ENCODE data around the gene KRTAP5-9. TPM values are rescaled to one million over a fixed set of nuclear protein-coding genes. Genes with fewer than 3 reads are reported as not detected.

KRTAP5-9 gene
- total and polyA plus RNA-seq, 2 of the 8 experiments (the other 6 are each of a cell fraction or from before 2014, with no cell fraction given) = 0.11 TPM; not detected in 1

DNA sequence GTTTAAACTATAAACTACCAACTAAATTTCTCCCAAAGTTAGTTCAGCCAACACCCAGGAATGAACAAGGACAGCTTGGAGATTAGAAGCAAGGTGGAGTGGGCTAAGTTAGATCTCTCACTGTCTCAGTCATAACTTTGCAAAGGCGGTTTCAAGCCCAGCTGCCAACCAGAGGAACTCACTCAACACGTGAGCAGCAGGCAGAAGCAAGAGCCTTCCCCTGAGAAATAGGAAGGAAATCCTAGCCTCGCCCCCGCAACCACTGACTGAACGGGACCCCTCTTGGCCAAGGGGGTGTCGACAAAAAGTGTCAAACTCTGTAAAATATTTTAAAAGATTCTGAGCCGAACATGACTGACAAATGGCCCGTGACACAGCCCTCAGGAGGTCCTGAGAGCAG, 4.4 kb upstream of the KRTAP5-9 start:
- Histone ChIP-seq H2AK5ac (ENCODE audit: low read depth, low read length) (no peak overlapping the region), H3K23me2 (ENCODE audit: low read depth, low read length) (no peaks in the 10 kb centered on the region), H2BK20ac (ENCODE audit: low read length) (no peak overlapping the region), H3K23ac (ENCODE audit: insufficient read length) (no peak overlapping the region), H3K27me3 (replicated peaks in 1 of 4; ENCODE audit: control insufficient read depth in 3 of 4, extremely low read depth in 1 of 4, insufficient read depth in 3 of 4, low read length in 3 of 4) (no peaks in the 10 kb centered on the region), H2BK12ac (ENCODE audit: low read depth, low read length) (no peak overlapping the region), H3K36me3 (ENCODE audit: control insufficient read depth in 2 of 4, insufficient read depth in 4 of 4, low read length in 3 of 4) (no peaks in the 10 kb centered on the region), H3K4ac (replicated peaks; ENCODE audit: insufficient read length, low read depth, low read length) (no peak overlapping the region), H4K91ac (replicated peaks; ENCODE audit: insufficient read length, low read length) (no peak overlapping the region), H3K79me1 (ENCODE audit: low read depth, low read length) (no peaks in the 10 kb centered on the region), H2BK120ac (replicated peaks; ENCODE audit: low read depth, low read length) (no peak overlapping the region), H3K4me2 (ENCODE audit: insufficient read depth in 1 of 2, low read depth in 2 of 2, low read length in 2 of 2) (no peak overlapping the region), H4K8ac (ENCODE audit: extremely low read depth, insufficient read depth, low read length) (no peak overlapping the region), H3K14ac (ENCODE audit: insufficient read length) (no peak overlapping the region), H3K79me2 (ENCODE audit: control insufficient read depth in 1 of 2, insufficient read depth in 2 of 2, low read length in 2 of 2) (no peaks in the 10 kb centered on the region), H4K20me1 (replicated peaks in 1 of 2; ENCODE audit: control insufficient read depth in 1 of 2, insufficient read depth in 2 of 2, low read length in 2 of 2) (no peaks in the 10 kb centered on the region), H3K56ac (replicated peaks; ENCODE audit: insufficient read length, low read depth, low read length) (no peak overlapping the region), H3K18ac (ENCODE audit: extremely low read depth, low read length) (no peak overlapping the region), H2BK15ac (ENCODE audit: low read length) (no peak overlapping the region), H2AFZ (ENCODE audit: low read length) (no peak overlapping the region; the same call in 1 of the 2 replicates), H2BK5ac (ENCODE audit: low read depth, low read length) (no peak overlapping the region), H3K9ac (replicated peaks in 1 of 4; ENCODE audit: extremely low read depth in 1 of 4, low read depth in 3 of 4, low read length in 3 of 4) (no peak overlapping the region), H3K4me3 (ENCODE audit: extremely low read depth in 1 of 4, insufficient read depth in 2 of 4, low read depth in 3 of 4, low read length in 4 of 4) (no peak overlapping the region), H3K9me3 (ENCODE audit: insufficient read depth in 2 of 2, low read depth in 1 of 2, low read length in 1 of 2) (no peaks in the 10 kb centered on the region; a peak in 1 of 4 replicates), H3K27ac (ENCODE audit: low read depth, low read length) (no peak overlapping the region), H3K4me1 (replicated peaks in 1 of 4; ENCODE audit: control insufficient read depth in 3 of 4, insufficient read depth in 4 of 4, low read length in 3 of 4) (no peaks in the 10 kb centered on the region; a peak in 1 of 7 replicates), H4K5ac (ENCODE audit: insufficient read length, low read depth, low read length) (no peak overlapping the region)
- no peak for FAIRE-seq
- 90% methylated on average over 8 of the region's 8 CpGs; no CpG with 5 or more reads in 1 of the 2 experiments for WGBS, 2 experiments (ENCODE audit: extremely low coverage in 1 of 2, insufficient coverage in 1 of 2, insufficient read length in 1 of 2, insufficient replicate concordance in 2 of 2, low coverage in 1 of 2, low lambda C conversion rate in 2 of 2, missing lambda C conversion rate in 1 of 2)
- TF ChIP-seq EZH2 (IDR thresholded peaks at IDR 0.05; ENCODE audit: low read depth, low read length, severe bottlenecking) = no peak
- TF ChIP-seq ASH2L (IDR thresholded peaks at IDR 0.05; ENCODE audit: low read length) = no peak
- no peak for TF ChIP-seq TAF1 (IDR thresholded peaks at IDR 0.05; ENCODE audit: low read depth, low read length)
- no peak for TF ChIP-seq BRCA1 (IDR thresholded peaks at IDR 0.05; ENCODE audit: low read depth, low read length)
- no peak for TF ChIP-seq MAFK (IDR thresholded peaks at IDR 0.05; ENCODE audit: low read depth, low read length)
- TF ChIP-seq HDAC6 (IDR thresholded peaks at IDR 0.05; ENCODE audit: low read depth, low read length) = no peak
- no peak for TF ChIP-seq CHD1 (IDR thresholded peaks at IDR 0.05; ENCODE audit: low read depth, low read length)
- TF ChIP-seq SIRT6 (IDR thresholded peaks at IDR 0.05; ENCODE audit: low read length) = no peak
- TF ChIP-seq GABPA (IDR thresholded peaks at IDR 0.05; ENCODE audit: borderline replicate concordance, insufficient read depth, low read length) = no peak
- TF ChIP-seq RFX5 (IDR thresholded peaks at IDR 0.05; ENCODE audit: borderline replicate concordance, low read depth, low read length) = no peak
- no peak for TF ChIP-seq SIN3A (conservative IDR thresholded peaks at IDR 0.05 in 1 of 2, IDR thresholded peaks at IDR 0.05 in 1 of 2; ENCODE audit: low read depth in 1 of 2, low read length in 2 of 2)
- no peak for TF ChIP-seq GTF2F1 (IDR thresholded peaks at IDR 0.05; ENCODE audit: borderline replicate concordance, low read depth, low read length)
- TF ChIP-seq SUZ12 (IDR thresholded peaks at IDR 0.05; ENCODE audit: low read length) = no peak
- DNase-seq (ENCODE audit: low read depth in 1 of 2, low spot score in 2 of 2) = no peak
- POLR2A ChIA-PET (ENCODE audit: partially characterized antibody) = no interaction called here
- CTCF ChIA-PET (ENCODE audit: partially characterized antibody) = interaction anchor here (0.6 to 5.6 kb wide), 3 partner anchors 19 to 448 kb away, joined by 3 to 28 read pairs (median 3); no protein-coding TSS in a partner anchor

Data from H1 (cell line).